ENCODE data around the gene STAT1.
"Not testable (repeated sequence)": the region's sequence is repeated elsewhere in the genome, so short reads cannot be mapped to it uniquely, and the experiment has no call there.

The STAT1 gene

DNA sequence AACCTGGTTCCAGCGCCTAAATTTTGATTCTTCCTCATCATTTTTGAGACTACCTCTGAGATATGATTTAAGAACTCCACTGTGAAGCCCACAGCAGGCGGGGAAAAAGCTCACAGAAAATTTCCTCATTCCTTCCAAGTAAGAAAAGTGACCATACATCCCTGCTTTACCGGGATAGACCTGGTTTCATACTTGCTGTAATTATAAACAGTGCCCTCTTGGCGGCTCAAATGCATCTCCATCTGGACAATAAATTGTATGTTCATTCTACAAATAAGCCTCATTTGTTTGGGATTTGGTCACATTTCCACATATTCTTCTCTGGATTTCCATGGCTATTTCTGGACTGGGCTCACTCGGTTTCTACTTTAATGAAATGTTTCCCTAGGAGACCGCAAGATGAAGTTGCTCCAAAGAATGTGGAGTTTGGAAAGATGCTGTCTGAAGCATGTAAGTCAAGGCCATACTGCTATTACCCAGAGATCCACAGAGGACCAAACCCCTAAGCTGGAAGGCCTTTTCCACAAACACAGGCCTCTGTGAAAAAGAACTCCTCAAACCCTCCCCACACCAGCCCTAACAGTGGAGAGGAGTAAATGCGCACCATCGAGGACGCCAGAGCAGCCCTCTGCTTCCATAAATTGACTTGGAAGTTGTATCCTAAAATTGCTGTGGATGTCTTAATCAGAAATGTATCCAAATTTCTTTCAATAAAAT is 13.9 kb downstream of the STAT1 start:
- 0 out of 2 replicates have a peak, but pooled peaks cover 5% of the 10 kb centered on the region for H3K9me3 ChIP-seq
- TF ChIP-seq Cebpa-rat (IDR thresholded peaks at IDR 0.05), result no peak
- no peak overlapping the region for H3K27ac ChIP-seq
- no peaks in the 10 kb centered on the region for H3K27me3 ChIP-seq
- H3K9ac ChIP-seq, result no peak overlapping the region
- peaks cover 98% of the 10 kb centered on the region for H3K36me3 ChIP-seq
- no peak overlapping the region for H3K4me3 ChIP-seq
- no peak overlapping the region for H3K4me2 ChIP-seq
- H3K4me1 ChIP-seq, result no peaks in the 10 kb centered on the region
- H4K20me1 ChIP-seq, result no peaks in the 10 kb centered on the region

DNA sequence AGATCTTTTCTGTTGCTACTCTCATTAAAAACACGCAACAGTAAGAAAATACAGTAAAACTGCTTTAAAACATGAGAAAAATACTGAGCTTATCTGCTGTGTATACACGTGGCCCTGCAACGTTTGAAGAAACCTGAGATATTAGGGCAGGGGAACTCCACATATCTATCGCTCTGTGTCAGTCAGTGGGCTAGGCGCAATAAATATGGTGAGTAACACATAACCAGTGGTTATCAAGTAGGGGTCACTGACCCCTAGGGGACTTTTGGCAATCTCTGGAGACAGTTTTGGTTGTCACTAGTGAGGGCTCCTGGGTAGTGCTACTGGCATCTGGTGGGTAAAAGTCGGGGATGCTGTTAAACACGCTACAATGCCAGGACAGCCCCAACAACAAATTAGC is 14.9 kb downstream of the STAT1 start:
- Histone ChIP-seq H3K36me3 (peaks cover 98% of the 10 kb centered on the region), H3K9me3 (0 out of 2 replicates have a peak, but pooled peaks cover 5% of the 10 kb centered on the region), H3K27ac (no peak overlapping the region), H3K27me3 (no peaks in the 10 kb centered on the region), H3K9ac (no peak overlapping the region), H3K4me1 (no peaks in the 10 kb centered on the region), H3K4me2 (no peak overlapping the region), H3K4me3 (no peak overlapping the region), H4K20me1 (no peaks in the 10 kb centered on the region)
- no peak for TF ChIP-seq Cebpa-rat (IDR thresholded peaks at IDR 0.05)

DNA sequence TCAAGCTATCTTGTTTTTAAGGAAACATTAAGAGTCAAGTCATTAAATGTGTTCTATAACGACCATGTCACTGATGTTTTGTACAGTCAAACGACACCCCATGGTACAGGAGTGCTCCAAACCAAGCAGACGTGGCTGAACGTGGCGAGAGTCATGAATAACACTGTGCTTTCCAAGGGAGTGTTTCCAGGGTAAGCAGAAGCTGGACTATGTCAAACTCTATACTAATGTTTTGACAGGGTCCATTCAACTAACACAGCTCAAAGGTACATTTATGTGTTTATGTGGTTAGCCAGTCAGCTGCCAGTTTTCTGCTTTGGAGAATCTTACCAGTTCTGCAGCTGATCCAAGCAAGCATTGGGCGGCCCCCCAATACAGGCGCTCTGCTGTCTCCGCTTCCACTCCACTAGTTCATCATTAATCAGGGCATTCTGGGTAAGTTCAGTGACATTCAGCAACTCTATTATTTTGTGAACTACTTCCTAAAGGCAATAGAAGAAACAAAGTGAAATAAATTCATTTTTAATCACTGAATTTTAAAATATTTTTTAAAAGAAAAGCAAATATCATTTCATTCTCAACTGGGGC is 16.4 kb downstream of the STAT1 start:
- Histone ChIP-seq H3K27ac (no peak overlapping the region), H3K4me1 (no peaks in the 10 kb centered on the region), H3K27me3 (no peaks in the 10 kb centered on the region), H3K4me3 (no peak overlapping the region), H4K20me1 (no peaks in the 10 kb centered on the region), H3K9ac (no peak overlapping the region), H3K4me2 (no peak overlapping the region), H3K36me3 (peaks cover 99% of the 10 kb centered on the region), H3K9me3 (no peaks in the 10 kb centered on the region)
- no peak for TF ChIP-seq Cebpa-rat (IDR thresholded peaks at IDR 0.05)

DNA sequence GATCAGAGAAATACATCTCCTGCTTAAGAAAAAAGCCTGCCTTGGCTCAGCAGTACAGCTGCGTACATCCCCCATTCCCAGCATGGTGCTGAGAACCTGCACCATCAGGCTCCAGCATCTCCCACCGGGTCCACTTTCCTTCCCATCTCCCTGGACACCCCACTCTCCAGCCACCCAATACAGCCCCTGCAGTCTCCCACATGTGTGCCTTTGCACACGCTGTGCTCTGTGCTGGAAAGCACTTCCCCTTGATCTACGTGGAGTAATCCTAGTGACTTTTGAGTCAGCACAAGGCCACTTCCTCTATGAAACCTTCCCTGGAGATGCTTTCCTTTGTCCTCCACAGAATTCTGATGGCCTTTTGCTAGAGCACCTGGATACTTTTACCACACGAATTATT is 17.0 kb downstream of the STAT1 start:
- no peak overlapping the region for H3K9ac ChIP-seq
- no peak overlapping the region for H3K4me2 ChIP-seq
- no peaks in the 10 kb centered on the region for H3K4me1 ChIP-seq
- no peak overlapping the region for H3K27ac ChIP-seq
- no peak for TF ChIP-seq Cebpa-rat (IDR thresholded peaks at IDR 0.05)
- no peaks in the 10 kb centered on the region for H4K20me1 ChIP-seq
- no peaks in the 10 kb centered on the region for H3K27me3 ChIP-seq
- no peaks in the 10 kb centered on the region for H3K9me3 ChIP-seq
- H3K36me3 ChIP-seq, result peaks cover 99% of the 10 kb centered on the region
- no peak overlapping the region for H3K4me3 ChIP-seq

DNA sequence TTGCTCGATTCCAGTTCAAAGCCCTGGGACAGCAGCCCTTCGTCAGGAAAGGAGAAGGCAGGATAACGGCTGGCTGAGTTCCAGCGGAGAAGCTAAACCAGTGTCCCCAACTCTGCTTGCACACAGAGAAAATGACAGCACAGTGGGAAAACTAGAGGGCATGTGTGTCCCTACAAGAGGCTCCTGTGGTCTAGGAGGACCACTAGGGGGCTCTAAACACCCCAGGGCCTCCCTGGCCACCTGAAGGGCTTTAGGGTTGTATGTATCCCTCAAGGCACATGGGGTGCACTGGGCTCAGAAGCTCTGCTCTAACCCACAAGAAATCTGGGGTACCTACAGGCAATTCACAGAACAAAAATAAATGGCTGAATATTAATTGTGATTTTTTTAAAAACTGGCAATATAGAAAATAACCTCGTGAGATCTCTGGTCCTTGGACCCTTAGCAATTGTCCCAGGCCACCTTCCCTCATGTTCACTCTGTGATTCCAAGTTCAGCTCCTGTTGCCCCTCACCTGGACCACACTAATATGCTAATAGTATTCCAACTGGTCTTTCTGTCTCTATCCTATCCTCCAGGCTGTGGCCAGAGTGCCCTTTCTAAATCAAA is 17.5 kb downstream of the STAT1 start:
- Histone ChIP-seq H3K4me1 (no peaks in the 10 kb centered on the region), H3K9ac (no peak overlapping the region), H3K36me3 (peaks cover 97% of the 10 kb centered on the region), H3K4me3 (no peak overlapping the region), H3K27ac (no peak overlapping the region), H4K20me1 (no peaks in the 10 kb centered on the region), H3K9me3 (no peaks in the 10 kb centered on the region), H3K27me3 (no peaks in the 10 kb centered on the region), H3K4me2 (no peak overlapping the region)
- TF ChIP-seq Cebpa-rat (IDR thresholded peaks at IDR 0.05), result no peak

DNA sequence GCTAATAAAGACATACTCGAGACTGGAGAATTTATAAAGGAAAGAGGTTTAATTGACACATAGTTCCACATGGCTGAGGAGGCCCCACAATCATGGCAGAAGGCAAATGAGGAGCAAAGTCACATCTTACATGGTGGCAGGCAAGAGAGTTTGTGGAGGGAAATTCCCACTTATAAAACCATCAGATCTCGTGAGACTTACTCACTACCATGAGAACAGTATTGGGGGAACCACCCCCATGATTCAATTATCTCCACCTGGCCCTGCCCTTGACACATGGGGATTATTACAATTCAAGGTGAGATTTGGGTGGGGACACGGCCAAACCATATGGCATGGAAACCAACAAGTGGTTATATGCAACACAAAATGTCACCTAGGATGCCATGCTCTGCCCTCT is 18.7 kb downstream of the STAT1 start:
- not testable (repeated sequence) for H3K27ac ChIP-seq, H3K9me3 ChIP-seq, H3K4me1 ChIP-seq, H3K9ac ChIP-seq, H3K4me2 ChIP-seq, H3K4me3 ChIP-seq, H3K27me3 ChIP-seq, H4K20me1 ChIP-seq
- H3K36me3 ChIP-seq, result peaks cover 97% of the 10 kb centered on the region

DNA sequence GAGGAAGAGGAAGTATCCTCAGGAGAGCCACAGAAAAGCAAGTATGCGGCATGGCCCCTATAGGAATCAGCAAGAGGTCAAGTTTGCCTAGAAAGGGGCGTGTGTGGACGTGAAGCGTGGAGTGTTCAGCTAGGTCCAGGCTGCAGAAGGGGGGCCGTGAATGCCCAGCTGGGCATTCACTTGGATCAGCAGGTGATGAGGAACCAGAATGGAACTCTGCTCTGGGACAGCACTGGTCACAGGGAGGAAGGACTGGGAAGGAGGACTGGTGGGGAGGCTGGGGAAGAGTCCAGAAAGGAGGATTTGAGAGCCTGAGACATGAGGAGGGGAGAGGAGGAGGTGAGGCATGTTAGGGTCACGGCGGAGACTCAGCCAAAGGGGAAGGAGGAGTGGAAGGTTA is 19.8 kb downstream of the STAT1 start:
- TF ChIP-seq Cebpa-rat (IDR thresholded peaks at IDR 0.05), result no peak
- H3K27me3 ChIP-seq, result no peaks in the 10 kb centered on the region
- no peaks in the 10 kb centered on the region for H4K20me1 ChIP-seq
- no peaks in the 10 kb centered on the region for H3K9me3 ChIP-seq
- no peaks in the 10 kb centered on the region for H3K4me1 ChIP-seq
- no peak overlapping the region for H3K9ac ChIP-seq
- H3K4me3 ChIP-seq, result no peak overlapping the region
- H3K27ac ChIP-seq, result no peak overlapping the region
- H3K36me3 ChIP-seq, result peaks cover 96% of the 10 kb centered on the region
- no peak overlapping the region for H3K4me2 ChIP-seq

DNA sequence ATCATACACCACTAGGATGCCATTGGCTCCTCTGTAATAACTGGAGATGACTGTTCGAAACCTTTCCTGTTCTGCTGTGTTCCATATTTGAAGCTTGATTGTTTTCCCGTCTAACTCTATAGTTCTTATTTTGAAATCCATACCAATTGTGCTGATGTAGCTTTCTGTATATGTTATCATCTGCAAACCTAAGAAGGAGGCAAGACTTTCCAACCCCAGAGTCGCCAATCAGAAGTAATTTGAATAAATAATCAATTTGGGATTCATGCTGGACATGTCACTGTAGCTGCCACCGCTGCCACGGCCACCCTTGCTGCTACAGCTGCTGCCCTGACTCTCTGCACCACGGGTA is 20.7 kb downstream of the STAT1 start:
- Histone ChIP-seq H3K27me3 (no peaks in the 10 kb centered on the region), H4K20me1 (no peaks in the 10 kb centered on the region), H3K4me3 (no peak overlapping the region), H3K27ac (no peak overlapping the region), H3K36me3 (peaks cover 96% of the 10 kb centered on the region), H3K4me2 (no peak overlapping the region), H3K4me1 (no peaks in the 10 kb centered on the region), H3K9ac (no peak overlapping the region), H3K9me3 (no peaks in the 10 kb centered on the region)
- TF ChIP-seq Cebpa-rat (IDR thresholded peaks at IDR 0.05), result no peak

DNA sequence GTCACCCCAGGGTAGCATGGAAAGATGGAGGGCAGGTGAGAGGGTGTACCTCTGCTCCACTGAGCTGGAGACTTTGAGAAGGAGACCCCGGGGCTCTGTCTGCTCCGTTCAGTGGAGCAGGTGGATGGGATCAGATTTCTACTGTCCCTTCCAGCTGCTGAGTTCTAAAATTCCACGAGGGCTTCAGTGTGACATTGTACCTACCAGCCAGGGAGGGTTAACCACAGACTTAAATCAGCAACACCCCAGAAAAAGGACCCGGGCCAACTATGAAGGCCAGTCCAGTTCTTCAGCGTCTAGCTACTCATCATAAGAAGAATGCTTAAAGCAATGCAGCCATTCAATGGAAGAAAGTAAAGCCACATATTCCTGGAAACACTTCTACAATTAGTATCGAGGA is 23.8 kb downstream of the STAT1 start:
- TF ChIP-seq Cebpa-rat (IDR thresholded peaks at IDR 0.05), result no peak
- no peaks in the 10 kb centered on the region for H3K9me3 ChIP-seq
- H3K36me3 ChIP-seq, result peaks cover 96% of the 10 kb centered on the region
- no peak overlapping the region for H3K9ac ChIP-seq
- H4K20me1 ChIP-seq, result no peaks in the 10 kb centered on the region
- H3K27me3 ChIP-seq, result no peaks in the 10 kb centered on the region
- no peak overlapping the region for H3K4me3 ChIP-seq
- no peak overlapping the region for H3K4me2 ChIP-seq
- H3K4me1 ChIP-seq, result peaks cover 8% of the 10 kb centered on the region
- no peak overlapping the region for H3K27ac ChIP-seq

DNA sequence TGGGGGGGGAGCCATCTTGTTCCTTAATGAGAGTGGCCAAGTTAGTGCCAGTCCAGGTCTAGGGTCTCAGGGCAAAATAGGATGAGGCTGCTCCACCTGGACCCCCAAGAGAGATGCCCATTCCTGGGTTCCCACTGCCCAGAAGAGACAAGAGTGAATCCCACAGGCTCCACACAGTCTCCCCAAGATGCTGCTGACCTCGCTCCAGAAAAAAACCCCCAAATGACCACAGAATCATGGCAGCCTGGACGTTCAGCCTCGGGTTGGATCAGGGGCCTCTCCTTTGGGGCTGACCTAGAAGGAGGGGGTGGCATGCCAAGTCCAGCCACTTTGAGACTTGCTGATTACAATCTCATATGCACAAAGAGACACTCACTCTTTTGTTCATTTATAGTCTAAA is 25.1 kb downstream of the STAT1 start:
- H3K36me3 ChIP-seq, result peaks cover 96% of the 10 kb centered on the region

More for the DNA sequence above, 25.1 kb downstream of the STAT1 start:
- Histone ChIP-seq H3K9ac (no peak overlapping the region), H3K4me1 (peaks cover 8% of the 10 kb centered on the region), H3K9me3 (no peaks in the 10 kb centered on the region), H3K4me2 (no peak overlapping the region), H3K27me3 (no peaks in the 10 kb centered on the region), H4K20me1 (no peaks in the 10 kb centered on the region), H3K27ac (no peak overlapping the region), H3K4me3 (no peak overlapping the region)
- TF ChIP-seq Cebpa-rat (IDR thresholded peaks at IDR 0.05), result no peak

Measured in BLaER1 (cell line).